NCI-H1436 (cell line): ENCODE measurements around the gene SLC29A4.

Experiments
- DNase-seq: peaks from one replicate; lab custom pipeline; 2025; lab: John Stamatoyannopoulos, UW

Gene SLC29A4

GRCh38 chr7:5324961-5325360, 42.2 kb downstream of the SLC29A4 start:
- DNase-seq = no peak

GRCh38 chr7:5330288-5330687, 47.5 kb downstream of the SLC29A4 start:
- DNase-seq = no peak

DNA sequence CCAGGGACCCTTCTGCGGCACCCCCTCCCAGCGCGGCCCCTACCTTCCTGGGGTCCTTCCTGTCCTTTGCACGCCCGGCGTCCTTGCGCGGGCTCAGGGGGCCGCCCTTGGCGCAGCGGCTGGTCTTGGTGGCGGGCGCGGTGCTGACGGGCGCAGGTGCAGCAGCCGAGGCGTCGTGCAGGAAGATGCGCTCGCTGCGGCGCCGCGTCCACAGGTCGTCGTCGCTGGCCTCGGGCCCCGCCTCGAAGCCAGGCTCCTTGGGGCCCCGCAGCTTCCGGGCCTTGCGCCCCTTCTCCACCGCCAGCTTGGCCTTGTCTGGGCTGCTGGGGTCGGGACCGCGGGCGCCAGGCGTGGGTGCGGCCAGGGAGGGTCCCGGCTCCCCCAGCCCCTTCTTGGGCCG, 49.8 kb downstream of the SLC29A4 start:
- DNase-seq = no peak

- DNase-seq = no peak
Observed at GRCh38 chr7:5333121-5334045, 50.6 kb downstream of the SLC29A4 start.

GRCh38 chr7:5334671-5335070, 51.9 kb downstream of the SLC29A4 start:
- DNase-seq = no peak

GRCh38 chr7:5337047-5337446, 54.3 kb downstream of the SLC29A4 start:
- DNase-seq = no peak

DNA sequence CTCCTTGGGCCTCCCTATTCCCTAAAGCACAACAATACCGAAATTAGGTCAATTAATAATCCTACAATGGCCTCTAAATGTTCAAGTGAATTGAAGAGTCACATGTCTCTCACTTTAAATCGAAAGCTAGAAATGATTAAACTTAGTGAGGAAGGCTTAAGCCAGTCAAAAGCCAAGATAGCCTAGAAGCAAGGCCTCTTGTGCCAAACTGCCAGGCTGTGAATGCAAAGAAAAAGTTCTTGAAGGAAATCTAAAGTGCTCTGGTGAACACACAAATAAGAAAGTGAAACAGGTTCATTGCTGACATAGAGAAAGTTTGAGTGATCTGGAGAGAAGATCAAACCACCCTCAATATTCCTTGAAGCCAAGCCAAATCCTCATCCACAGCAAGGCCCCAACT, 57.2 kb downstream of the SLC29A4 start:
- DNase-seq = no peak

GRCh38 chr7:5342631-5343030, 59.9 kb downstream of the SLC29A4 start:
- no peak for DNase-seq

GRCh38 chr7:5343884-5344283, 61.1 kb downstream of the SLC29A4 start:
- DNase-seq = no peak

DNA sequence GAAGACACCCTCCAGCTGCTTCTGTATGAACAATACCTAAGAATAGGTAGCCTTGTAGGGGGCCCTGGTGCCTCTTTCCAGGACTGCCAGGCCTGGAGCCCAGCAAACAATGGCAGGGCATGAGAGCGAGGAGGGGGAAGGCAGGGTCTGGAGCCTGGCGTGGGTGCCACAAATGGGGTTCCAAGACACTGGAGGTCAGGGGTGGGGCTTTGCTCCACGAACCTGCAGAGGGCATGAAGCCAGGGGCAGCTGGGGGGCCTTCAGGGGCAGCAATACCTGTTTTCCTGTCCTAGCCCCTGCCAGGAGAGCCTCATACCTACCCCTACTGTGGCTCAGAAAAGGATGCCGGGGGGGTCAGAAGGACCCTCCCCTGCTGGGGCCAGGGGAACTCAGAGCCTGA, 61.6 kb downstream of the SLC29A4 start:
- DNase-seq = no peak

- no peak for DNase-seq
Observed at GRCh38 chr7:5345171-5345570, 62.4 kb downstream of the SLC29A4 start.

- DNase-seq = no peak
Observed at GRCh38 chr7:5345671-5346070, 62.9 kb downstream of the SLC29A4 start.

- DNase-seq = no peak
Observed at GRCh38 chr7:5348134-5349004, 65.6 kb downstream of the SLC29A4 start.

- DNase-seq = no peak
Observed at GRCh38 chr7:5349005-5349380, 66.2 kb downstream of the SLC29A4 start.

GRCh38 chr7:5349437-5350173, 66.9 kb downstream of the SLC29A4 start:
- DNase-seq = no peak

GRCh38 chr7:5350174-5350463, 67.4 kb downstream of the SLC29A4 start:
- DNase-seq = no peak

DNA sequence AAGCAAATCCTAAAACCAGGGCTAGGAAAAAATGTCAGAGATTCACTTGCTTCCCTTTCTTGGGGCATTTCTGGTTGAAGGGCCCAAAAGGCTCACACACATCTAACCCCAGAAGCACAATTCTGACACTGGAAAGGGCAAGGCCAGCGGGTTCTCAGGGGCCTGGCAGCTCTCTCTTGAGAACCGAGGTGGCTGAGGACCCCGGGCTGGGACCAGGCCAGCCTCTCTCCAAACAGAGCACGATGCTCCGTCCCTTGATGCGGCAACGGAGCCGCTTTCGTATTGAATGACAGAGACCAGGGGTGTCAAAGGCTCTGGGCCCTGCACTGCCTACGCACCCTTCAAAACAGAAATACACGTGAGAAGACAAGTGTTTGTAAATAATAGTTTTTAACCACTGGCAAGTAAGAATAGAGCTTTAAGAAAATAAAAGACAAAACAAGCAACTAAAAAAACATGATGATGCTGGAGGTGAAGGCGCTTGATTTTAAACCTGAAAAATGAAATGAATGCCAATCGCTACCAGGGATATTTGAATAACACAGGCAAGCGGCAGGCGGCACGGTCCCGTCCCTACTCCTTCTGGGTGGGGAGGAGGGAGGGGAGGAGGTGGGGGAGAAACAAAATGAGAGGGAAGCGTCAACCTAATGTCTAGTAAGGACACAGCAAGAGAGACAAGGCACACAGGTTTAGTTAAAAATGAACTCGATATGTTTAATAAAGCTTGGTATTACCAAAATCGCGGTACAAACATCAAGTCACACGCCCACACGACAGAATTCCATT, 68.0 kb downstream of the SLC29A4 start:
- no peak for DNase-seq

DNA sequence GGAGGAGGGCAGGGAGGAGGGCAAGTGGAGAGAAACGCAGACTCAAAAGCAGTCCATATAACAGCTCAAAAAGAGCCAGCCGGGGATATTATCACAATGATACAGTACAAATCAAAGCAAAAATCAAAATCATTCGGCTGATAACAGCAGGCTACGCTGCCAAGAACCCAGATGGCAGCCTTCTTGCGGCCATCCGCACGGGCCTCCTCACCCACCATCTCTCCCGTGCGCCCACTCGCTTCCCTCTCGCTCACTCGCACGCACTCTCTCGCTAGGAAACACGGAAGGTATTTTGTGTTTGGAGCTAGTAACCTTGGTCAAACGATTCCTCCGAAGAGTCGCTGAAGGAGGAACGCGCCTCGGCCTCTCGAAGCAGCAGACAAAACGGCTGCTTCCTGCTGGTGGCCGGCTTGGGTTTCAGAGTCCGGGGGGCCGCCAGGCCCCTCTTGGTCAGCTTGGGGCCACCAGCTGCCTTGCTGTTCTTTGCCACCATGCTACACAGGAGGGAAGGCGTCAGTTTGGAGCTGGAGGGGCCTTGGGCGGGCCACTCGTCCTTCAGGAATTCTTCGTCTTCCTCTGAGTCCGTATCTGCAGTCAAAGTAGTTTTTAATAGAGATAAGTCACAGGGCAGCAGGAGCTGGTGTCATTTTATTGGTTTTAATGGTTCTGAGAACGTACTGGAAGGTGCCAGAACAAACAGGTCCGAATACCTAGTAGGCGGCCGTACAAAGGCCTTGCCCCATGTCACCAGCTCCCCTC, 68.9 kb downstream of the SLC29A4 start:
- no peak for DNase-seq

DNA sequence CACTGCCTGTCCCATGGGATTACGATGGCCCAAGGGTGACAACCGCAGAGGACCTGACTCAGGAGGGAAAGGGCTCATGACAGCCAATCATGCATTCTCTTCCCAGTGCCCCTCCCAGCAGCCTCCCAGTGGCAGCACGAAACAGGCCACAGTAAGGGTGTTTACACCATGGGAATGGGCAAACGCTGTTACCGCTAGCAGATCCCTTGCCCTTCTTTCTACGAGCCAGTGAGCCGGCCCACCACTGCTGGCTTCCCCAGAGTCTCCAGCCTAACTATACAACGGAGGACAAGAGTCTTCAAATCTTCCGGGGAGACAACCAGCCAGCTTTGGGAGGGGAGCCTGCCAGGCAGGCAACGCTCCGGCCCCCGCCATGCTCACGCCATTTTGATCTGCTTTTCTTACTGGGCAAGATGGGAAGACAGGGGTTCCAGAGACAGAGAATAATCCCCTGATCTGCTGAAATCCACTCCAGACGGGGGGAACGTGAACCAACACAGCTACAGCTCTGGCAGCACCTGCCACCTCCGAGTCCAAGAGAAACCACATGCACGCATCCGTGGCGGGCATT, 69.8 kb downstream of the SLC29A4 start:
- DNase-seq = no peak

- no peak for DNase-seq
Observed at GRCh38 chr7:5354460-5355232, 71.9 kb downstream of the SLC29A4 start.
